ENCODE results near the gene RPS6KA6. TPM values are rescaled to one million over a fixed set of nuclear protein-coding genes. Genes with fewer than 3 reads are reported as not detected.

The RPS6KA6 gene
- total RNA-seq (9.3 and 11.2 TPM in 2 replicates), polyA plus RNA-seq (2.4 and 2.6 TPM in 2 replicates)

DNA sequence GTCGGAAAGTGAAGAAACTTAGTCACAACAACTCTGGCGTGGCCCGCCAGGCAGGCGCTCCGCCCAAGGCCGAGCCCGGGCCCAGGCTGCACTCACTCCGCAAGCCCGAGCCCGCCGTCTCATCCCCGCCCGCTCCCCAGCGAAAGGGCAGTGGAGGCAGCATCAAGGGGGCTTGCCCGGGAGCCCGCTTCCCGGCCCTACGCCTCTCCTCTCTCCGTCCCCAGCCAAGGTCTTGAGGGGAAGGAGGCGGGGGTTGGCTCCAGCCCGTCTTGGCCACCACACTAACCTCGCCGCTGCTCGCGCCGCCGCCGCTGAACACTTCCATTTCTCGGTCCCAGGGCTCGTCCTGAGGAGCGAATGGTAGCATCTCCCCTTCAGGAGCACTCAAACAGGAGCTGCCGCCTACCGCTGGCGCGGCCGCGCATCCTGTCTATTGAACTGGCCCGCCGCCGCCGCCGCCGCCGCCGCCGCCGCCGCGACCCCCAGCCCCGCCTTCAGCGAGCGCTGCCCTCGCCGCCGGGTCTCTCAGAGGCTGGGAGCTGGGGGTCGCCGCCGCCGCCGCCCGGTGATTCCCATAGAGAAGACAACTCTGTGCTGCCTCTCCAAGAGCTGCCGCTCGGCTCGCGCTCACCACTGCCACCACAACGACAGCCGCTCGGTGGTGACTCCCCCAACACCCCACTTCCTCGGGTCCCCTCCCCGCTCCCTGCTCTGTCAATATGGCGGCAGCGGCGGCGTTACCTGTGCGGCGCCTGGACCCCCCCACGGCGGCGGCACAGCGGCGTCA is at the start of gene RPS6KA6:
TSS of gene RPS6KA6 (minus strand) at position 667 of the 787 bp plus-strand sequence. CDS start at position 367, 300 bp downstream.
- Histone ChIP-seq H3K4me1 (ENCODE audit: insufficient read depth) (no peaks in the 10 kb centered on the region), H3K4me3 (peak within 1 kb of the TSS; percentile 57), H2AFZ (peak within 1 kb of the TSS; percentile 86), H3K27ac (peak within 1 kb of the TSS; percentile 77), H3K9me2 (replicated peaks; ENCODE audit: insufficient read depth) (no peaks in the 10 kb centered on the region), H3K27me3 (no peaks in the 10 kb centered on the region), H4K20me1 (ENCODE audit: insufficient read depth, poor library complexity, severe bottlenecking) (no peaks in the 10 kb centered on the region), H3K36me3 (replicated peaks; ENCODE audit: insufficient read depth, low read depth) (no peaks in the 10 kb centered on the region), H3K9me3 (ENCODE audit: low read depth) (no peaks in the 10 kb centered on the region), H3K4me2 (peak within 1 kb of the TSS; percentile 76), H3K79me2 (peaks cover 37% of the 10 kb centered on the region)
- 55% methylated on average over 65 of the region's 81 CpGs for WGBS (ENCODE audit: low lambda C conversion rate, missing lambda C conversion rate)
- TF ChIP-seq EZH2phosphoT487 (IDR thresholded peaks at IDR 0.05; ENCODE audit: low read depth, severe bottlenecking, unreplicated experiment) (no peak), EZH2 (IDR thresholded peaks at IDR 0.05; ENCODE audit: borderline replicate concordance) (no peak)
- TF ChIP-seq, protein P1, sequence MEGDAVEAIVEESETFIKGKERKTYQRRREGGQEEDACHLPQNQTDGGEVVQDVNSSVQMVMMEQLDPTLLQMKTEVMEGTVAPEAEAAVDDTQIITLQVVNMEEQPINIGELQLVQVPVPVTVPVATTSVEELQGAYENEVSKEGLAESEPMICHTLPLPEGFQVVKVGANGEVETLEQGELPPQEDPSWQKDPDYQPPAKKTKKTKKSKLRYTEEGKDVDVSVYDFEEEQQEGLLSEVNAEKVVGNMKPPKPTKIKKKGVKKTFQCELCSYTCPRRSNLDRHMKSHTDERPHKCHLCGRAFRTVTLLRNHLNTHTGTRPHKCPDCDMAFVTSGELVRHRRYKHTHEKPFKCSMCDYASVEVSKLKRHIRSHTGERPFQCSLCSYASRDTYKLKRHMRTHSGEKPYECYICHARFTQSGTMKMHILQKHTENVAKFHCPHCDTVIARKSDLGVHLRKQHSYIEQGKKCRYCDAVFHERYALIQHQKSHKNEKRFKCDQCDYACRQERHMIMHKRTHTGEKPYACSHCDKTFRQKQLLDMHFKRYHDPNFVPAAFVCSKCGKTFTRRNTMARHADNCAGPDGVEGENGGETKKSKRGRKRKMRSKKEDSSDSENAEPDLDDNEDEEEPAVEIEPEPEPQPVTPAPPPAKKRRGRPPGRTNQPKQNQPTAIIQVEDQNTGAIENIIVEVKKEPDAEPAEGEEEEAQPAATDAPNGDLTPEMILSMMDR (IDR thresholded peaks at IDR 0.05; ENCODE audit: poor library complexity) = no peak
- peak; percentile 41 for DNase-seq (ENCODE audit: low spot score)

DNA sequence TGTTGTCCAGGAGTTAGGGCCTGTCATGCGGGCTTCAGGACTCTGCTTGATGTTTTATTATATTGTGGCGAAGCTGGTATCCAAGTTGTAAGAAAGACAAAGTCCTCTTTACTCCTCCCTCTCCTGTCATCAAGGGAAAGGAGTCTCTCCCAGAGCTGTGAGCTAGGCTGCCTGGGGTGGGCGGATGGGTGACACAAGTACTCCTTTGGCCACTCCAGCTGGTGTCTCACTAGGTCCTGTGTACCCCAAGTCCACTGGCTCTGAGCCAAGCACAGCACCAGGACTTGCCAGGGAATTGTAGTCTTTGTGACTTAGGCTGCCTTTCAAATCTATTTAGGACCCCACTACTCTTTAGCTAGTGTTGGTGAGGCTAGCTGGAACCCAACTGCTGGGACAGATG is 36.7 kb upstream of the RPS6KA6 start:
- H4K20me1 ChIP-seq (ENCODE audit: insufficient read depth, poor library complexity, severe bottlenecking) = no peaks in the 10 kb centered on the region
- H3K4me1 ChIP-seq (ENCODE audit: insufficient read depth) = no peaks in the 10 kb centered on the region
- no peak overlapping the region for H3K27ac ChIP-seq
- WGBS (ENCODE audit: low lambda C conversion rate, missing lambda C conversion rate) = 87% methylated on average over 3 of the region's 3 CpGs
- H3K36me3 ChIP-seq (replicated peaks; ENCODE audit: insufficient read depth, low read depth) = no peaks in the 10 kb centered on the region
- no peak for DNase-seq (ENCODE audit: low spot score)
- no peaks in the 10 kb centered on the region for H3K9me2 ChIP-seq (replicated peaks; ENCODE audit: insufficient read depth)
- no peaks in the 10 kb centered on the region for H3K27me3 ChIP-seq
- H3K9me3 ChIP-seq (ENCODE audit: low read depth) = no peaks in the 10 kb centered on the region
- no peak overlapping the region for H3K4me2 ChIP-seq
- no peak overlapping the region for H3K4me3 ChIP-seq
- no peaks in the 10 kb centered on the region for H3K79me2 ChIP-seq
- TF ChIP-seq EZH2 (IDR thresholded peaks at IDR 0.05; ENCODE audit: borderline replicate concordance) (no peak), EZH2phosphoT487 (IDR thresholded peaks at IDR 0.05; ENCODE audit: low read depth, severe bottlenecking, unreplicated experiment) (no peak)
- TF ChIP-seq, protein P1 (IDR thresholded peaks at IDR 0.05; ENCODE audit: poor library complexity) = no peak
- no peak overlapping the region for H2AFZ ChIP-seq

DNA sequence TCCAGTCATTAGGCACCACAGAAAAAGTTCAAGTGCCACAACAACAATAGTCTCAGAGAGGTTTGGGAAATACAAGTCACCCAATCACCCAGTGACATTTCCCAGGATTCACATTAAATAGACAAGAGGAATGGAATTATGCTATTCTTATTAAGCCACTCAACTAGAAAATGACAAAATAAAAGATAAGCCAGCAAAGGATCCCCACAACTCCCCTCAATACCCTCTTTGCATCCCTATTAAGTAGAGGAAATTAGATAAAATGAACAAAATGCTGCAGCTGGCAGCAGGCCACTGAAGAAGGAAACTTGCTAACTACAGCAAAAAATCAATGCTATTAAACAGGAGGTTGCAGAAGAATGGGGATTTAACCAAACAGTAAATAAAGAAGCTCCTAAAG is 35.3 kb upstream of the RPS6KA6 start:
- no peak for TF ChIP-seq EZH2 (IDR thresholded peaks at IDR 0.05; ENCODE audit: borderline replicate concordance)
- no peak for TF ChIP-seq EZH2phosphoT487 (IDR thresholded peaks at IDR 0.05; ENCODE audit: low read depth, severe bottlenecking, unreplicated experiment)
- TF ChIP-seq, protein P1 (IDR thresholded peaks at IDR 0.05; ENCODE audit: poor library complexity) = no peak
- Histone ChIP-seq H3K9me3 (ENCODE audit: low read depth) (no peaks in the 10 kb centered on the region), H3K79me2 (no peaks in the 10 kb centered on the region), H3K4me1 (ENCODE audit: insufficient read depth) (no peaks in the 10 kb centered on the region), H3K4me3 (no peak overlapping the region), H2AFZ (no peak overlapping the region), H4K20me1 (ENCODE audit: insufficient read depth, poor library complexity, severe bottlenecking) (no peaks in the 10 kb centered on the region), H3K36me3 (replicated peaks; ENCODE audit: insufficient read depth, low read depth) (no peaks in the 10 kb centered on the region), H3K9me2 (replicated peaks; ENCODE audit: insufficient read depth) (no peaks in the 10 kb centered on the region), H3K4me2 (no peak overlapping the region), H3K27ac (no peak overlapping the region), H3K27me3 (no peaks in the 10 kb centered on the region)
- no peak for DNase-seq (ENCODE audit: low spot score)

Measured in hepatocyte (in vitro differentiated cells).